Measurements from ENCODE around the gene MYO1B.

Gene MYO1B

GRCh38 chr2:191231995-191232394, 13.2 kb upstream of the MYO1B start:
- no peak for DNase-seq (ENCODE audit: low read depth, low spot score)
- no peak overlapping the region for H3K4me3 ChIP-seq
- H3K36me3 ChIP-seq (ENCODE audit: insufficient read depth, low read length): no peaks in the 10 kb centered on the region
- no peak overlapping the region for H3K9ac ChIP-seq (ENCODE audit: insufficient read length)
- no peak overlapping the region for H3K27ac ChIP-seq
- no peak for TF ChIP-seq FOXP2 (optimal IDR thresholded peaks at IDR 0.05; ENCODE audit: control extremely low read depth, extremely low read length, insufficient read depth)
- TF ChIP-seq POLR2AphosphoS5 (IDR thresholded peaks at IDR 0.05; ENCODE audit: borderline replicate concordance, low read depth, low read length): no peak
- TF ChIP-seq EZH2 (IDR thresholded peaks at IDR 0.05): no peak
- no peaks in the 10 kb centered on the region for H3K9me3 ChIP-seq (ENCODE audit: low read depth, low read length)

- TF ChIP-seq FOXP2 (optimal IDR thresholded peaks at IDR 0.05; ENCODE audit: control extremely low read depth, extremely low read length, insufficient read depth) (no peak), POLR2AphosphoS5 (IDR thresholded peaks at IDR 0.05; ENCODE audit: borderline replicate concordance, low read depth, low read length) (no peak), EZH2 (IDR thresholded peaks at IDR 0.05) (no peak)
- no peak overlapping the region for H3K9ac ChIP-seq (ENCODE audit: insufficient read length)
- no peak overlapping the region for H3K27ac ChIP-seq
- H3K4me3 ChIP-seq: no peak overlapping the region
- H3K36me3 ChIP-seq (ENCODE audit: insufficient read depth, low read length): no peaks in the 10 kb centered on the region
- no peak for DNase-seq (ENCODE audit: low read depth, low spot score)
- no peaks in the 10 kb centered on the region for H3K9me3 ChIP-seq (ENCODE audit: low read depth, low read length)
Measured at GRCh38 chr2:191233533-191233932, 11.7 kb upstream of the MYO1B start.

- H3K27ac ChIP-seq: no peak overlapping the region
- no peak for DNase-seq (ENCODE audit: low read depth, low spot score)
- no peak for TF ChIP-seq POLR2AphosphoS5 (IDR thresholded peaks at IDR 0.05; ENCODE audit: borderline replicate concordance, low read depth, low read length)
- no peak for TF ChIP-seq FOXP2 (optimal IDR thresholded peaks at IDR 0.05; ENCODE audit: control extremely low read depth, extremely low read length, insufficient read depth)
- no peak for TF ChIP-seq EZH2 (IDR thresholded peaks at IDR 0.05)
- H3K9me3 ChIP-seq (ENCODE audit: low read depth, low read length): no peaks in the 10 kb centered on the region
- H3K4me3 ChIP-seq: no peak overlapping the region
- H3K36me3 ChIP-seq (ENCODE audit: insufficient read depth, low read length): no peaks in the 10 kb centered on the region
- no peak overlapping the region for H3K9ac ChIP-seq (ENCODE audit: insufficient read length)
Measured at GRCh38 chr2:191234376-191234775, 10.8 kb upstream of the MYO1B start.

GRCh38 chr2:191240871-191241270, 4.3 kb upstream of the MYO1B start:
- TF ChIP-seq FOXP2 (optimal IDR thresholded peaks at IDR 0.05; ENCODE audit: control extremely low read depth, extremely low read length, insufficient read depth) (no peak), POLR2AphosphoS5 (IDR thresholded peaks at IDR 0.05; ENCODE audit: borderline replicate concordance, low read depth, low read length) (no peak), EZH2 (IDR thresholded peaks at IDR 0.05) (no peak)
- Histone ChIP-seq H3K9me3 (ENCODE audit: low read depth, low read length) (no peaks in the 10 kb centered on the region), H3K27ac (no peak overlapping the region), H3K4me3 (no peak overlapping the region), H3K36me3 (ENCODE audit: insufficient read depth, low read length) (no peaks in the 10 kb centered on the region), H3K9ac (ENCODE audit: insufficient read length) (no peak overlapping the region)
- no peak for DNase-seq (ENCODE audit: low read depth, low spot score)

- Histone ChIP-seq H3K36me3 (ENCODE audit: insufficient read depth, low read length) (no peaks in the 10 kb centered on the region), H3K27ac (no peak overlapping the region), H3K4me3 (no peak overlapping the region), H3K9ac (ENCODE audit: insufficient read length) (no peak overlapping the region), H3K9me3 (ENCODE audit: low read depth, low read length) (no peaks in the 10 kb centered on the region)
- TF ChIP-seq FOXP2 (optimal IDR thresholded peaks at IDR 0.05; ENCODE audit: control extremely low read depth, extremely low read length, insufficient read depth) (no peak), EZH2 (IDR thresholded peaks at IDR 0.05) (no peak), POLR2AphosphoS5 (IDR thresholded peaks at IDR 0.05; ENCODE audit: borderline replicate concordance, low read depth, low read length) (no peak)
- DNase-seq (ENCODE audit: low read depth, low spot score): no peak
Measured at GRCh38 chr2:191241418-191241817, 3.8 kb upstream of the MYO1B start.

GRCh38 chr2:191243154-191243553, 2.0 kb upstream of the MYO1B start:
- DNase-seq (ENCODE audit: low read depth, low spot score): no peak

GRCh38 chr2:191244350-191244749, 854 bp upstream of the MYO1B start:
- no peak overlapping the region for H3K9ac ChIP-seq (ENCODE audit: insufficient read length)
- no peaks in the 10 kb centered on the region for H3K9me3 ChIP-seq (ENCODE audit: low read depth, low read length)
- H3K4me3 ChIP-seq: no peak overlapping the region
- H3K36me3 ChIP-seq (ENCODE audit: insufficient read depth, low read length): no peaks in the 10 kb centered on the region
- no peak for TF ChIP-seq FOXP2 (optimal IDR thresholded peaks at IDR 0.05; ENCODE audit: control extremely low read depth, extremely low read length, insufficient read depth)
- no peak for TF ChIP-seq POLR2AphosphoS5 (IDR thresholded peaks at IDR 0.05; ENCODE audit: borderline replicate concordance, low read depth, low read length)
- TF ChIP-seq EZH2 (IDR thresholded peaks at IDR 0.05): no peak
- H3K27ac ChIP-seq: no peak overlapping the region
- DNase-seq (ENCODE audit: low read depth, low spot score): no peak

More at GRCh38 chr2:191243154-191243553, 2.0 kb upstream of the MYO1B start:
- TF ChIP-seq POLR2AphosphoS5 (IDR thresholded peaks at IDR 0.05; ENCODE audit: borderline replicate concordance, low read depth, low read length) (no peak), EZH2 (IDR thresholded peaks at IDR 0.05) (no peak), FOXP2 (optimal IDR thresholded peaks at IDR 0.05; ENCODE audit: control extremely low read depth, extremely low read length, insufficient read depth) (no peak)
- no peaks in the 10 kb centered on the region for H3K36me3 ChIP-seq (ENCODE audit: insufficient read depth, low read length)
- no peak overlapping the region for H3K4me3 ChIP-seq
- no peak overlapping the region for H3K27ac ChIP-seq
- H3K9ac ChIP-seq (ENCODE audit: insufficient read length): no peak overlapping the region
- H3K9me3 ChIP-seq (ENCODE audit: low read depth, low read length): no peaks in the 10 kb centered on the region

- H3K4me3 ChIP-seq: peak overlapping the region; percentile 99
- no peak for DNase-seq (ENCODE audit: low read depth, low spot score)
- no peak overlapping the region for H3K27ac ChIP-seq
Measured at GRCh38 chr2:191245869-191246531, 796 bp downstream of the MYO1B start.

More at GRCh38 chr2:191245869-191246531, 796 bp downstream of the MYO1B start:
- peak; percentile 56 for TF ChIP-seq POLR2AphosphoS5 (IDR thresholded peaks at IDR 0.05; ENCODE audit: borderline replicate concordance, low read depth, low read length)
- no peak for TF ChIP-seq FOXP2 (optimal IDR thresholded peaks at IDR 0.05; ENCODE audit: control extremely low read depth, extremely low read length, insufficient read depth)
- H3K36me3 ChIP-seq (ENCODE audit: insufficient read depth, low read length): no peaks in the 10 kb centered on the region
- peak overlapping the region; percentile 78 for H3K9ac ChIP-seq (ENCODE audit: insufficient read length)
- no peaks in the 10 kb centered on the region for H3K9me3 ChIP-seq (ENCODE audit: low read depth, low read length)
